ENCODE results near the gene SLC15A3.

Gene SLC15A3

GRCh38 chr11:60955571-60955970, 3.6 kb upstream of the SLC15A3 start:
- TF ChIP-seq, protein P1, sequence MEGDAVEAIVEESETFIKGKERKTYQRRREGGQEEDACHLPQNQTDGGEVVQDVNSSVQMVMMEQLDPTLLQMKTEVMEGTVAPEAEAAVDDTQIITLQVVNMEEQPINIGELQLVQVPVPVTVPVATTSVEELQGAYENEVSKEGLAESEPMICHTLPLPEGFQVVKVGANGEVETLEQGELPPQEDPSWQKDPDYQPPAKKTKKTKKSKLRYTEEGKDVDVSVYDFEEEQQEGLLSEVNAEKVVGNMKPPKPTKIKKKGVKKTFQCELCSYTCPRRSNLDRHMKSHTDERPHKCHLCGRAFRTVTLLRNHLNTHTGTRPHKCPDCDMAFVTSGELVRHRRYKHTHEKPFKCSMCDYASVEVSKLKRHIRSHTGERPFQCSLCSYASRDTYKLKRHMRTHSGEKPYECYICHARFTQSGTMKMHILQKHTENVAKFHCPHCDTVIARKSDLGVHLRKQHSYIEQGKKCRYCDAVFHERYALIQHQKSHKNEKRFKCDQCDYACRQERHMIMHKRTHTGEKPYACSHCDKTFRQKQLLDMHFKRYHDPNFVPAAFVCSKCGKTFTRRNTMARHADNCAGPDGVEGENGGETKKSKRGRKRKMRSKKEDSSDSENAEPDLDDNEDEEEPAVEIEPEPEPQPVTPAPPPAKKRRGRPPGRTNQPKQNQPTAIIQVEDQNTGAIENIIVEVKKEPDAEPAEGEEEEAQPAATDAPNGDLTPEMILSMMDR (IDR thresholded peaks at IDR 0.05; ENCODE audit: low read depth, low read length, missing control alignments), result no peak
- H3K4me3 ChIP-seq (ENCODE audit: low read depth, low read length), result no peak overlapping the region
- DNase-seq (ENCODE audit: low read depth), result no peak

- H3K4me3 ChIP-seq (ENCODE audit: low read depth, low read length), result no peak overlapping the region
- no peak for DNase-seq (ENCODE audit: low read depth)
- TF ChIP-seq, protein P1 (IDR thresholded peaks at IDR 0.05; ENCODE audit: low read depth, low read length, missing control alignments), result no peak
Measured at GRCh38 chr11:60954421-60954820, 2.4 kb upstream of the SLC15A3 start.

GRCh38 chr11:60953781-60954180, 1.8 kb upstream of the SLC15A3 start:
- TF ChIP-seq, protein P1 (IDR thresholded peaks at IDR 0.05; ENCODE audit: low read depth, low read length, missing control alignments), result no peak
- no peak for DNase-seq (ENCODE audit: low read depth)
- no peak overlapping the region for H3K4me3 ChIP-seq (ENCODE audit: low read depth, low read length)

GRCh38 chr11:60952742-60953170, 780 bp upstream of the SLC15A3 start:
- DNase-seq (ENCODE audit: low read depth), result no peak
- TF ChIP-seq, protein P1 (IDR thresholded peaks at IDR 0.05; ENCODE audit: low read depth, low read length, missing control alignments), result no peak
- peak overlapping the region; percentile 88 for H3K4me3 ChIP-seq (ENCODE audit: low read depth, low read length)

DNA sequence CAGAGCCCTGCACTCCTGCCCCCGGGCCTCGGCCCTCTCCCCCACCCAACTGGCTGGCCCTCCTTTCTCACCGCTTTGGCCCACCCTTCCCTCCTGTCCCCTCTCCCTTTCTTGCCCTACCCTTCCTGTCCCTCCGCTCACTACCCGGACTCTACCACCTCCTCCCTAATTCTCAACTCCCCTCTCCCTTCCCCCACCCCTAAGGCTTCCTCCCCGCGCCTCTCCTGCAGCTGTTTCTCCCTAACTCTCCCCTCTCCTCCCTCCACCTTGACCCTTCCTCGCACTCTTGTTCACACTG, 421 bp downstream of the SLC15A3 start:
- TF ChIP-seq, protein P1 (IDR thresholded peaks at IDR 0.05; ENCODE audit: low read depth, low read length, missing control alignments), result no peak
- no peak for DNase-seq (ENCODE audit: low read depth)
- peak overlapping the region; percentile 88 for H3K4me3 ChIP-seq (ENCODE audit: low read depth, low read length)

- DNase-seq (ENCODE audit: low read depth), result no peak
- peak overlapping the region; percentile 88 for H3K4me3 ChIP-seq (ENCODE audit: low read depth, low read length)
- TF ChIP-seq, protein P1 (IDR thresholded peaks at IDR 0.05; ENCODE audit: low read depth, low read length, missing control alignments), result no peak
Measured at GRCh38 chr11:60950933-60951605, 907 bp downstream of the SLC15A3 start.

DNA sequence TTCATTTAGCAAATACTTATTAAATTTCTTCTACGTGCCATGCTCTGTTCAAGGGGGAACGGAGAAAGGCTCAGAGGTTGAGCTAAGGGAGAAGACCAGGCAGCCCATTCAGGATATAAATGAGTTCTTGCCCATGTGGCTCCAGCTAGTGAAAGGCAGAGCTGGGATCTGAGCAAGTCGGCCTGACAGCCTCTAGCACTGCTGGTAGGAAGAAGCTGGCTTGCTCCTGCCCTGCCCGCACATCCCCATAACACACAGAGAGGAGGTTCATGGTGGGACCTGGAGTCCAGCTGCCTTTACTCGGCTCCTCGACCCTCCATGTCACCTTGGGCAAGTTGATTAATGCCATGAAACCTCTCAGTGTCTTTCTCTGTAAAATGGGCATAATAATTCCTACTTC, 2.0 kb downstream of the SLC15A3 start:
- peak overlapping the region; percentile 88 for H3K4me3 ChIP-seq (ENCODE audit: low read depth, low read length)
- DNase-seq (ENCODE audit: low read depth), result no peak
- TF ChIP-seq, protein P1 (IDR thresholded peaks at IDR 0.05; ENCODE audit: low read depth, low read length, missing control alignments), result no peak

Measured in GM12864 (cell line).